ENCODE data around the gene KMT2B. TPM values are rescaled to one million over a fixed set of nuclear protein-coding genes. Genes with fewer than 3 reads are reported as not detected.

Gene KMT2B, protein sequence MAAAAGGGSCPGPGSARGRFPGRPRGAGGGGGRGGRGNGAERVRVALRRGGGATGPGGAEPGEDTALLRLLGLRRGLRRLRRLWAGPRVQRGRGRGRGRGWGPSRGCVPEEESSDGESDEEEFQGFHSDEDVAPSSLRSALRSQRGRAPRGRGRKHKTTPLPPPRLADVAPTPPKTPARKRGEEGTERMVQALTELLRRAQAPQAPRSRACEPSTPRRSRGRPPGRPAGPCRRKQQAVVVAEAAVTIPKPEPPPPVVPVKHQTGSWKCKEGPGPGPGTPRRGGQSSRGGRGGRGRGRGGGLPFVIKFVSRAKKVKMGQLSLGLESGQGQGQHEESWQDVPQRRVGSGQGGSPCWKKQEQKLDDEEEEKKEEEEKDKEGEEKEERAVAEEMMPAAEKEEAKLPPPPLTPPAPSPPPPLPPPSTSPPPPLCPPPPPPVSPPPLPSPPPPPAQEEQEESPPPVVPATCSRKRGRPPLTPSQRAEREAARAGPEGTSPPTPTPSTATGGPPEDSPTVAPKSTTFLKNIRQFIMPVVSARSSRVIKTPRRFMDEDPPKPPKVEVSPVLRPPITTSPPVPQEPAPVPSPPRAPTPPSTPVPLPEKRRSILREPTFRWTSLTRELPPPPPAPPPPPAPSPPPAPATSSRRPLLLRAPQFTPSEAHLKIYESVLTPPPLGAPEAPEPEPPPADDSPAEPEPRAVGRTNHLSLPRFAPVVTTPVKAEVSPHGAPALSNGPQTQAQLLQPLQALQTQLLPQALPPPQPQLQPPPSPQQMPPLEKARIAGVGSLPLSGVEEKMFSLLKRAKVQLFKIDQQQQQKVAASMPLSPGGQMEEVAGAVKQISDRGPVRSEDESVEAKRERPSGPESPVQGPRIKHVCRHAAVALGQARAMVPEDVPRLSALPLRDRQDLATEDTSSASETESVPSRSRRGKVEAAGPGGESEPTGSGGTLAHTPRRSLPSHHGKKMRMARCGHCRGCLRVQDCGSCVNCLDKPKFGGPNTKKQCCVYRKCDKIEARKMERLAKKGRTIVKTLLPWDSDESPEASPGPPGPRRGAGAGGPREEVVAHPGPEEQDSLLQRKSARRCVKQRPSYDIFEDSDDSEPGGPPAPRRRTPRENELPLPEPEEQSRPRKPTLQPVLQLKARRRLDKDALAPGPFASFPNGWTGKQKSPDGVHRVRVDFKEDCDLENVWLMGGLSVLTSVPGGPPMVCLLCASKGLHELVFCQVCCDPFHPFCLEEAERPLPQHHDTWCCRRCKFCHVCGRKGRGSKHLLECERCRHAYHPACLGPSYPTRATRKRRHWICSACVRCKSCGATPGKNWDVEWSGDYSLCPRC (N-terminal part only)
- total RNA-seq (2011; cell fraction: chromatin; rRNA removed; ENCODE audit: low replicate concordance): 84.2 and 203 TPM in 2 replicates
- total RNA-seq (2011; cell fraction: nucleolus; rRNA removed): 117 and 120 TPM in 2 replicates
- total RNA-seq (2011; cell fraction: nucleoplasm; rRNA removed): 104 and 131 TPM in 2 replicates
- total RNA-seq (2014; rRNA removed) (8.1 and 9.0 TPM in 2 replicates), total RNA-seq (2014; rRNA removed; fragmentation: Illumina TruSeq; extraction: Trizol) (2.7 and 4.8 TPM in 2 replicates), total RNA-seq (2015; rRNA removed; fragmentation: Illumina TruSeq; extraction: Trizol) (6.0 and 6.7 TPM in 2 replicates), total RNA-seq (2021) (36.0 and 43.9 TPM in 2 replicates), polyA plus RNA-seq (2011; rRNA removed) (11.0 and 19.1 TPM in 2 replicates), polyA plus RNA-seq (2014; fragmentation: Illumina TruSeq; extraction: Trizol) (21.5 and 27.8 TPM in 2 replicates), polyA plus RNA-seq (2014; fragmentation: Nextera tagmentation; extraction: Ambion mirVana) (1 to 10 TPM in 1 of 2 experiments, under 1 TPM in 1; 0.63 to 1.3 TPM), polyA plus RNA-seq (2014; rRNA removed) (16.4 and 21.9 TPM in 2 replicates), polyA minus RNA-seq (2011; rRNA and poly(A)+ RNA removed) (7.1 and 9.7 TPM in 2 replicates), Bru-seq, nascent RNA (percentile 68 among the genes with signal in this experiment), BruChase-seq, experiment 1, labeled RNA remaining after a 2-hour chase (percentile 68 among the genes with signal in this experiment), BruChase-seq, experiment 2, labeled RNA remaining after a 6-hour chase (percentile 81 among the genes with signal in this experiment)
- polyA plus RNA-seq (2011; cell fraction: cytosol; rRNA removed): 14.8 and 17.2 TPM in 2 replicates
- polyA plus RNA-seq (2011; cell fraction: nucleus; rRNA removed): 108 and 154 TPM in 2 replicates
- 38.7 and 38.9 TPM in 2 replicates for polyA plus RNA-seq (2012)
- polyA minus RNA-seq (2011; cell fraction: cytosol; rRNA and poly(A)+ RNA removed): 12.2 and 21.2 TPM in 2 replicates
- polyA minus RNA-seq (2011; cell fraction: nucleus; rRNA and poly(A)+ RNA removed): 14.7 and 18.4 TPM in 2 replicates
- long read RNA-seq, experiment 1, partial matches to known transcripts: 28 of 41 reads
- long read RNA-seq, experiment 1, other reads (novel, unspliced or antisense): 8 of 41 reads
- long read RNA-seq, experiment 2, partial matches to known transcripts: 16 of 23 reads
- long read RNA-seq, experiment 2, other reads (novel, unspliced or antisense): 7 of 23 reads
- long read RNA-seq, experiment 3, partial matches to known transcripts: 5 of 6 reads
- long read RNA-seq, experiment 3, other reads (novel, unspliced or antisense): 0 of 6 reads

DNA sequence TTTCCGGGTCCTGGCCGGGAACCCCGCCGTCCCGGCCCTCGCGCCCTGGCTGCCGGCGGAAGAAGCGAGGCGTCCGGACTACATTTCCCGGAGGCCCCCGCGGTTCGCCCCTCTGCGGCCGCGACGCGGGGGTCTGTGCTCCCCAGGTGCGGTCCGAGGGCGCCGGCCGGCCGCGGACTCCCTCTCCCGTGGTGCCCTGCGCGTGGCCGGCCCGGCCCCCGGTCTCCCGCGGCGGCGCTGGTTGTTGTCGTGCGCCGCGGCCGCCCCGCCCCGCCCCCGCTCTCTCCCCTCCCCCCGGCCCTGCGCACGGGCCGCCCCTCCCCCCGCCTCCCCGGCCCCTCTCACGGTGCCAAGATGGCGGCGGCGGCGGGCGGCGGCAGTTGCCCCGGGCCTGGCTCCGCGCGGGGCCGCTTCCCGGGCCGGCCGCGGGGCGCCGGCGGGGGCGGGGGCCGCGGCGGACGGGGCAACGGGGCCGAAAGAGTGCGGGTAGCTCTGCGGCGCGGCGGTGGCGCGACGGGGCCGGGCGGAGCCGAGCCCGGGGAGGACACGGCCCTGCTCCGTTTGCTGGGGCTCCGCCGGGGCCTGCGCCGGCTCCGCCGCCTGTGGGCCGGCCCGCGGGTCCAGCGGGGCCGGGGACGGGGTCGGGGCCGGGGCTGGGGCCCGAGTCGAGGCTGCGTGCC is at the start of gene KMT2B:
KMT2B (plus strand) TSS at position 339 of the 680 bp plus-strand sequence; CDS start at position 355, 16 bp downstream.
- peak within 1 kb of the TSS; percentile 81 for H3K27ac ChIP-seq (ENCODE audit: extremely low read depth, low read depth, low read length)
- 2% methylated on average over 9 of the region's 109 CpGs for WGBS (ENCODE audit: insufficient coverage, low coverage, missing lambda C conversion rate)
- in situ Hi-C loops (cut with MboI) (no loop called here), intact Hi-C loops (cut with micrococcal nuclease) (loop anchor here (1.0 to 2.0 kb wide), 4 partner anchors 25 to 213 kb away; no protein-coding TSS in a partner anchor)
- peak within 1 kb of the TSS; percentile 85 to 98 for H3K9ac ChIP-seq (ENCODE audit: insufficient read depth in 1 of 2, low read depth in 2 of 2, low read length in 2 of 2)
- peaks cover 14 to 64% of the 10 kb centered on the region in 2 experiments for H3K4me1 ChIP-seq (replicated peaks in 1 of 2; ENCODE audit: control insufficient read depth in 2 of 2, insufficient read depth in 2 of 2, low read length in 2 of 2)
- POLR2A ChIA-PET: interaction anchor here (1.0 to 1.9 kb wide), 4 partner anchors 11 to 105 kb away, joined by 3 to 12 read pairs (median 5); partner anchors contain the start of gene HAUS5
- 0 out of 2 replicates have a peak, but pooled peaks cover 11% of the 10 kb centered on the region for H4K20me1 ChIP-seq (replicated peaks; ENCODE audit: control insufficient read depth, insufficient read depth, low read length)
- BruUV-seq (replicated peaks): no TSS peak
- H3K4me3 ChIP-seq: peak within 1 kb of the TSS; percentile 96
- DNase-seq (ENCODE audit: extremely low read depth in 1 of 4, low spot score in 3 of 4): peak; percentile 93 to 97 (median 96)
- peaks cover 33% of the 10 kb centered on the region for H3K79me2 ChIP-seq (ENCODE audit: control insufficient read depth, insufficient read depth, low read length)
- peak; percentile 79 for ATAC-seq
- no peaks in the 10 kb centered on the region for H3K9me3 ChIP-seq (replicated peaks; ENCODE audit: control insufficient read depth, insufficient read depth, low read depth, low read length)
- H2AFZ ChIP-seq (ENCODE audit: low read depth, low read length): peak within 1 kb of the TSS; percentile 94
- H3K4me2 ChIP-seq (ENCODE audit: insufficient read depth, low read length): peak within 1 kb of the TSS; percentile 90
- H3K36me3 ChIP-seq (ENCODE audit: control insufficient read depth, insufficient read depth, low read length): peaks cover 33% of the 10 kb centered on the region; the same call in 2 of the 3 replicates
- CTCF ChIA-PET (ENCODE audit: low intra/inter-chr PET ratio): interaction anchor here (0.9 to 3.0 kb wide), 5 partner anchors 24 to 448 kb away, joined by 3 to 76 read pairs (median 7); no protein-coding TSS in a partner anchor
- H3K9me1 ChIP-seq (ENCODE audit: control insufficient read depth, insufficient read depth, low read length): no peaks in the 10 kb centered on the region
- FAIRE-seq: no peak
- H3K27me3 ChIP-seq (ENCODE audit: control insufficient read depth in 2 of 2, insufficient read depth in 2 of 2, low read length in 2 of 2): peaks cover 0 to 17% of the 10 kb centered on the region in 2 experiments; a peak in 3 of 5 replicates
- TF ChIP-seq TFAM (CRISPR knock-in tag; conservative IDR thresholded peaks at IDR 0.05): no peak
- TF ChIP-seq TBL1XR1 (IDR thresholded peaks at IDR 0.05; ENCODE audit: low read length in 2 of 2): no peak
- TF ChIP-seq PRPF4 (IDR thresholded peaks at IDR 0.05; ENCODE audit: insufficient read depth, low read depth, low read length, poor library complexity, severe bottlenecking): no peak
- TF ChIP-seq ASH1L (IDR thresholded peaks at IDR 0.05; ENCODE audit: borderline replicate concordance, low read depth, partially characterized antibody): no peak
- TF ChIP-seq MTA3 (IDR thresholded peaks at IDR 0.05; ENCODE audit: borderline replicate concordance): peak; percentile 6; the same call in 1 of the 2 replicates
- no peak for TF ChIP-seq ZFPM2 (CRISPR knock-in tag; IDR thresholded peaks at IDR 0.05)
- peak; percentile 69; the same call in 1 of the 2 replicates for TF ChIP-seq ZNF589 (CRISPR knock-in tag; IDR thresholded peaks at IDR 0.05; ENCODE audit: low read depth)
- no peak for TF ChIP-seq RCOR1 (IDR thresholded peaks at IDR 0.05; ENCODE audit: borderline replicate concordance in 1 of 2, low read depth in 2 of 2, low read length in 2 of 2)

Measured in K562 (cell line).